NCI-H2196 treated with DMSO at 0.1 percent for 48 hours (cell line): Measurements from ENCODE around the gene CERKL.
"Not testable (repeated sequence)": the region's sequence is repeated elsewhere in the genome, so short reads cannot be mapped to it uniquely, and the experiment has no call there.

Experiments
- DNase-seq: peaks from one replicate; lab custom pipeline; 2025; ENCODE audit not compliant: unreplicated experiment; lab: John Stamatoyannopoulos, UW

Gene CERKL, protein sequence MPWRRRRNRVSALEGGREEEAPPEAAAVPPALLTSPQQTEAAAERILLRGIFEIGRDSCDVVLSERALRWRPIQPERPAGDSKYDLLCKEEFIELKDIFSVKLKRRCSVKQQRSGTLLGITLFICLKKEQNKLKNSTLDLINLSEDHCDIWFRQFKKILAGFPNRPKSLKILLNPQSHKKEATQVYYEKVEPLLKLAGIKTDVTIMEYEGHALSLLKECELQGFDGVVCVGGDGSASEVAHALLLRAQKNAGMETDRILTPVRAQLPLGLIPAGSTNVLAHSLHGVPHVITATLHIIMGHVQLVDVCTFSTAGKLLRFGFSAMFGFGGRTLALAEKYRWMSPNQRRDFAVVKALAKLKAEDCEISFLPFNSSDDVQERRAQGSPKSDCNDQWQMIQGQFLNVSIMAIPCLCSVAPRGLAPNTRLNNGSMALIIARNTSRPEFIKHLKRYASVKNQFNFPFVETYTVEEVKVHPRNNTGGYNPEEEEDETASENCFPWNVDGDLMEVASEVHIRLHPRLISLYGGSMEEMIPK

DNA sequence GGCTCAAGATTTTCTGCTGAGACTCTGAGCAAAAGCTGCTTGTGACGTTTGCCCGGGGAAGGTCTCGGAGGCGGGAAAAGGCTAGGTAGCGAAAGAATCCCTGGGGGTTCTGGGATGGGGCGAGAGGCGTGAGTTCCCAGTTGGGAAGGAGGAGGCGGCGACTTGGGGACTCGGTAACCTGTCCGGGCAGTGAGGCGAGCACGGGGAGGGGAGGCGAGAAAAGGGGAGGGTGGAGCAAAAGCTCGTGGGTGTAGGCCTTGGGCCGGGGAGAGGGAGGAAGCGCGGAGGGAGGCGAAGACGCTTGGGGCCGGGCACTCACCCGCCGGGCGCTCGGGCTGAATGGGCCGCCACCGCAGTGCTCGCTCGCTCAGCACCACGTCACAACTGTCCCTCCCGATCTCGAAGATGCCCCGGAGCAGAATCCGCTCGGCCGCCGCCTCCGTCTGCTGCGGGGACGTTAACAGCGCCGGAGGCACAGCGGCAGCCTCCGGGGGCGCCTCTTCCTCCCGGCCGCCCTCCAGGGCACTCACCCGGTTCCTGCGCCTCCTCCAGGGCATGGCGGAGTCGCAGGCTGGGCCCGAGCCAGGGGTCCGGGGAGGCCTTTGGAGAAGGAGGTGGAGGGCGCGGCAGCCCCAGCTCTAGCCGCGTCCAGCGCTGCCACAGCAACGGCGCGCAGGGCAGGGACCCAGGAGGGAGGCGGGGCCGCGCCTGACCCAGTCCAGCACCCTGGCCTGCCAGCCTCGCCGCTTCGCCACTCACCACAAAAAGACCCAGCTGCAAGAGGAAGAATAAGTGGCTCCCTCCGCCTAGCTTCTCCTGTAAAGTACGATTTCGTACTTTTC, at the start of gene CERKL:
Gene CERKL (minus strand): TSS at position 656 of the 842 bp plus-strand sequence. CDS start 99 bp downstream, at position 557.
- no peak for DNase-seq

DNA sequence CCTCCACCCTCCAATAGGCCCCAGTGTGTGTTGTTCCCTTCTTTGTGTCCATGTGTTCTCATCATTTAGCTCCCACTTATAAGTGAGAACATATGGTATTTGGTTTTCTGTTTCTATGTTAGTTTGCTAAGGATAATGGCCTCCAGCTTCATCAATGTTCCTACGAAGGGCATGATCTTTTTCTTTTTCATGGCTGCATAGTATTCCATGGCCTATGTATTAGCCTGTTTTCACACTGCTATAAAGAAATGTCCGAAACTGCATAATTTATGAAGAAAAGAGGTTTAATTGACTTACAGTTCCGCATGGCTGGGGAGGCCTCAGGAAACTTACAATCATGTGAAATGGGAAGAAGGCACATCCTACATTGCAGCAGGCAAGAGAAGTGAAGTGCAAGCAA, 45.6 kb upstream of the CERKL start:
- DNase-seq = not testable (repeated sequence)

DNA sequence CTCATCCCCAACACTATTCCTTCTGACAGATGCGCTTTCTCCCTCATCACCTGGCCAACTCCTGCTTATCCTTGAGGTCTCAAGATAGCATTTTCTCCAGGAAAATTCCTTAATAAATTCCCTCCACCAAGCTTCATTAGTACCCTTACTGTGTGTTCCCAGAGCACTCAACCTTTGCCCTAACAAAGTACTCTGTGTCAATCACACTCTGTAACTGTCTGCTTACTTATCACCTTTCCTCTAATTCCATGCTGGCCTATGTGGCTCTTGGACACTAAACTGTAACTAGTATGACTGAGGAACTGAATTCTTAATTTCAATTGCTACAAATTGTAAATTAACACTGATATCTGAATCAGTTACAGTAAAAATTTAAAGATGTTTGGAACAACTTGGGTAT, 41.3 kb upstream of the CERKL start:
- DNase-seq = no peak

DNA sequence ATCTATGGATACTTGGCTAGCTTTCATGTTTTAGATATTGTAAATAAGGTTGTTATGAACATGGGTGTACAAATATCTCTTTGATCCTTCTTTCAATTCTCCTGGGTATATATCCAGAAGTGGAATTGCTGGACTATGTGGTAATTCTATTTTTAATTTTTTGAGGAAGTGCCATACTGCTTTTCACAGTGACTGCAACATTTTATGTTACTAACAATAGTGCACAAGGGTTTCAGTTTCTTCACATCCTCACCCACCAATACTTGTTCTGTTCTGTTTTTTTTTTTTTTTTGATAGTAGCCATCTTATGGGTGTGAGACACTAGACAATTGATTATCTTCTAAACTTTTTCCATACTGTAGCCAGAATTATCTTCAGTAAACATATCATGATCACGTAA, 40.7 kb upstream of the CERKL start:
- no peak for DNase-seq

DNA sequence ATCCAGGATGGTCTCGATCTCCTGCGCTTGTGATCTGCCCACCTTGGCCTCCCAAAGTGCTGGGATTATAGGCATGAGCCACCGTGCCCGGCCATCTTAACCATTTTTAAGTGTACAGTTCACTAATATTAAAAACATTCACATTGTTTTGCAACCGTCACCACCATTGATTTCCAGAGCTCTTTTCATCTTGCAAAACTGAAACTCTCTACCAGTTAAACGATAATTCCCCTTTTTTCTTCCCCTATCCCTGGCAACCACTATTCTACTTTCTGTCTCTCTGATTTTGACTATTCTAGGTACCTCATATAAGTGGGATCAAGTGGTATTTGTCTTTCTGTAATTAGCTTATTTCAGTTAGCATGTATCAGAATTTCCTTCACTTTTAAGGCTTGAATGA, 40.2 kb upstream of the CERKL start:
- DNase-seq = no peak

DNA sequence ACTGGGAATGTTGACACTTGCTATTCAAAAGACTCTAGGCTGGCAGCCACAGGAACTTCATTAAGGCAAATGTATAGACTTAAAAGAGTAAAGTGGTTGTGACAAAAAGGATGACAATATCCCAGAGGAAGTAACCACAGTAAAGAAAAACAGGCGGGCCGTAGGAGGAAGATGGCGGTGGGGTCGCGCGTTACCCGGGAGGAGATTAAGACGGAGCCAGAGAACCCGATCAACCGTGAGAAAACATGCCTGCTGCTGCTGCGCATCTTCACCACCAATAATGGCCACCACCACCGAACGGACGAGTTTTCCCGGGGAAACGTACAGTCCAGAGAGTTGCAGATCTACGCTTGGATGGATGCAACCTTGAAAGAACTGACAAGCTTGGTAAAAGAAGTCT, 37.4 kb upstream of the CERKL start:
- no peak for DNase-seq

DNA sequence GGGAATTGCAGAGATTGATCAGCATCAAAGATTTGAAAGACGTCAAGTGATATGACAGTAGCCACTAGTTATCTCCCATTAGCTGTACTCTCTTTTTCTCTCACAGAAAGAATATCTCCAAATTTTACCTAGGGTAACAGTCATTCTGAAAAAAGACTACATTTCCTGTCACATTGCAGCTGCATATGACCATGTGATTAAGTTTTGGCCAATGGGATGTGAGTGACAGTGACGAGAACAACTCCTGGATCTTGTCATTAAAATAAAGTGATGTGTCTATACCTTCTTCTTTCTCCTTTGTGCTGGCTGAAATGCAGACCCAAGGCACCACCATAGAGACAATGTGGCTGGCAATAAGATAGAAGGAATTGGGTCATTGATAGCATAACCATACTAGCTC, 34.0 kb upstream of the CERKL start:
- DNase-seq = no peak

DNA sequence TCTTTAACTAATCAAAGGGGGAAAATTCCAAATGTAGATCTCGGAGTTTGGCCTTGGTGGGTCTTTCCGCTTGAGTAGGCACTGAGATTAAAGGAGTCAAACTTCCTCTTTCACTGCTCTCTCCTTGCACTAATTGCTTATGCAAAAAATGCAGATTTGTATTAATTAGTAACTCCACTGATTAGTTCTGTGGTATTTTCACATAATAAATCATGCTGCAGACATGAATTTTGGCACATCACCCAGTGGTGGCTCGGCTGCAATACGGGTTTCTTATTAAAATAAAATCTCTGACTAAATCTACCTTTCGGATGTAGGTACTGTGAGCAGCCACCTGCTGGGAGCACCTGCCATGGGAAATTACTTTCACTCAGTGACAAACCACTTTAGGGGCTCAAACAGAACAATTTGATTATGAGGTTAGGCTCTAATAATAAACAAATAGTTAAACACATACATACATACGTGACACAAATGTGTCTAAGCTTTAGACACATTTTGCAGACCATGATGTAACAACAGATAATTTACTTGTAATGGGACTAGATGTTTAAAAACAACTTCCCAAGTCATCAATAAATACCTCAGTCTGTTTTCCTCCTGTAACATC, 29.8 kb upstream of the CERKL start:
- DNase-seq = no peak

DNA sequence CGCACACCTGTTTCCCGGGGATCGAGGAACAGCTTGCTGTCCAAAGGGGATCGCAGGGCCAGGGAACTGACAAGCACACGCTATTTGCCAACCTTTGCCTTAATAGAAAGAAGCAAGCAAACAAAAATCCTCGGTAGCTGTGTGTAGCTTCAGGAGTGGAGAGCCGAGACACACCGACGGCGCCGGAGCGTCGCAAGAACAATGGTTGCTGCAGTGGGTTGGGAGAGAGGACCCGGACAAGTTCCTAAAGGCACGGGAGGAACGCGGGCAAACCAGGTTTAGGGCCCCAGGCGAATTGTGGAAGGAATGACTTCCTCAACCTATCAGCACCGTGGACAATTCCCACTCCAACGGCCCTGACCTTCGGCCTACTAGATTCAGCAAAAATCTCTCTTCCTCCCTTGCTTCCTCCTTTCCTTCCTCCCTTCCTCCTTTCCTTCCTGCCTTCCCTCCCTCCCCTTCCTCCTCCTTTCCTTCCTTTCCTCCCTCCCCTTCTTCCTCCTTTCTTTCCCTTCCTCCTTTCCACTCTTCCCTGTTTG, 28.3 kb upstream of the CERKL start:
- DNase-seq = no peak

DNA sequence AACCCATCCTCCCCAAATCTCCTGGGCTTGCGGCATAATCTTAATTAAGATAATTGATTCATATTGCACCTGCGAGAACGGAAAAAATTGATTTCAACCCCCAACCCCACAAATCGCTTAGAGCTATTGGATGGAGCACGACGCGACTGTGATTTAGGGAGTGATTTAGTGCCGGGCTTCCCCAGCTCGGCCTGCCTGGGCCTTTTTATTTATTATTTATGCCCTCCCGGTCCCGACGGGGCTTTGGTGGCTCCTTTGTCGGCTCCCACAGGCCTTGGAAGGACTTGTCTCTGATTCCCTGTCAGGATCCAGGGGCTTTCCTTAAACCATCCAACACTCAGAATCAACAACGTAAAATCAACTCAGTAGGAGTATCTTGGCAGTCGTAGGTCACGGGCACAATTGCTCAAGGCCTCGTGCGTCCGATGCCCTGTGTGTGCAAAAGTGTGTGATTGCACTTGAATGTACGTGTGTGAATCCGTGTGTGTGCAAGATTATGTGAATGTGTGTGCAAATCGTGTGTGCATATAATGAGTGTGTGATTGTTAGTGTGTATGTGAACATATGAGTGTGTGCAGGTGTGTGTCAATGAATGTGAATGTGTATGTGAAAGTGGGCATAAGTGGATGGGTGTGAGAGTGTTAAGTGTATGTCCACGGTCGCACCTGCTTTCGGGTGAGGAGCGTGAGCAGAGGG, 27.7 kb upstream of the CERKL start:
- DNase-seq = no peak

DNA sequence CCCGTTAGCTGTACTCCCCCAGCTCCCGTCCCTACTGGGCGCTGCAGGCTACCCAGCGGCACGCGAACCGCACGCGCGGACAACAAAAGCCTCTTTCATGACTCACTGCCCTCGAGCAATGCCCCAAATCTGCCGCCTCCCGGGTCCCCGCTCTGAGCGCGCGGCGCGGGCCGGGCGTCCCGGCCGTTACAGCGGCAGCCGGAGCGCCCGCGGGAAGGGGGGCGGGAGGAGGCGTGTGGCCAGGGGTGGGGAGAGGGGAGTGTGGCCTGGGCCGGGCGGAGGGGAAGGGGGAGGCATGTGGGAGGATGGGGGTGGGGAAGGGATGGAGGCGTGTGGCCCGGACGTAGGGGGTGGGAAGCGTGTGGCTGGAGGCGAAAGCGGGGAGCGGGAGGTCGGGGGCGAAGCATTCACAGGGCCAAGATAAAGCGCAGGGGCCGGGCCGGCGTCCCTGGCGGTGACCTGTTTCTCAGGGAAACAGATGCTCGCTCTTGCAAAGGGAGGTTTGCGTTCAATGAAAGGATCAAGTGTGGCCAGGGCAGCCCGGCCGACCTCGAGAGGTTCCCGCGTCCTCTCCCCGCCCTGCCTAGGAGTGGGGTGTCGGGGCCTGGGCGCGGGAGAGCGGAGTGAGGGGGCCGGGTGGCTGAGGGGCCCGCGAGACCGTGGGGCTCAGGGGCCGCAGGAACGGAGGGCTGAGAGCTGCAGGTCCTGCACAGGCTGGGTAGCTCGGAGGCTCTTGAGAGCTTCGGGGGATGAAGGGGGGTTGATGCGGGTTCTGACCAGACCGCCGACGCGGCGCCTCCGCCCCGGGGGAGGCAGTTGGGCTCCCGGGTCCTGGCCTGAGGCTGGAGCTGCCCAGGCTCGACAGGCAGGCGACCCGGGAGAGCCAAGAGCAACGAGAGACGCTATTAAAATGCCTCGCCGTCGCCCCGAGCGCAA, 26.9 kb upstream of the CERKL start:
- DNase-seq = no peak

DNA sequence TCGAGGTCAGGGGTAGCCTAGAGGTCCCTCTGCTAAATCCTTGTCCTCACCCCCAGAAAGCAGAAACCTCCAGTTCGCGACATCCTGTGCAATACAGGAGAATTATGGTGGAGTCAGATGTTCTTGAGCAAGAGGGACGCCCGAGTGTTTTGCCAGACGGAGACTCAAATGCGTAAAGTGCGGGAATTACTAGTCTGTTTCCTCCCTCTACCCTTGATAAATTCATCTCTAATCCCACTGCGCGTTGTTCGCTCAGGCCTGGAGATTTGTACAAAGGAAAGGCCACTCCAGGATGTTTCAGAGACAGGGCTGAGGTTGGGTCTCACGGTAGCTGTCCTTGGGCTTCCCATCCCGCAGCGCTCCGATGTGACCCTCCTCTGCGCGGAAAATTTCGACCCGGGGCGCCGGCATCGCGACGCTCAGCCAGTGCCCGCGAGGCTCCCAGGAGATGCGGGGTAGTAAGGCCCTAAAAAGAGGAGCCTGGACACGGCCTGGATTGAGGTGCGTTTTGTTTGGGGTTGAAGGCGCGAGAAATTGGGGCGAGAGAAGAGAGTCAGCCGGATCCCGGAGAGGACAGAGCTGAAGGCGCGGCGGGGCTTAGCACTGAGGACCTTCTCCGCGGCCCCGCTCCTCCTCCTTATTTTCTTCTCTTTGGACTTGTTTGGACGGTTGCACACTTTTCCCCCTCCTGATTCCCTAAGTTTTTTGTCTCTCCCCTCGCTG, 26.1 kb upstream of the CERKL start:
- DNase-seq = no peak

DNA sequence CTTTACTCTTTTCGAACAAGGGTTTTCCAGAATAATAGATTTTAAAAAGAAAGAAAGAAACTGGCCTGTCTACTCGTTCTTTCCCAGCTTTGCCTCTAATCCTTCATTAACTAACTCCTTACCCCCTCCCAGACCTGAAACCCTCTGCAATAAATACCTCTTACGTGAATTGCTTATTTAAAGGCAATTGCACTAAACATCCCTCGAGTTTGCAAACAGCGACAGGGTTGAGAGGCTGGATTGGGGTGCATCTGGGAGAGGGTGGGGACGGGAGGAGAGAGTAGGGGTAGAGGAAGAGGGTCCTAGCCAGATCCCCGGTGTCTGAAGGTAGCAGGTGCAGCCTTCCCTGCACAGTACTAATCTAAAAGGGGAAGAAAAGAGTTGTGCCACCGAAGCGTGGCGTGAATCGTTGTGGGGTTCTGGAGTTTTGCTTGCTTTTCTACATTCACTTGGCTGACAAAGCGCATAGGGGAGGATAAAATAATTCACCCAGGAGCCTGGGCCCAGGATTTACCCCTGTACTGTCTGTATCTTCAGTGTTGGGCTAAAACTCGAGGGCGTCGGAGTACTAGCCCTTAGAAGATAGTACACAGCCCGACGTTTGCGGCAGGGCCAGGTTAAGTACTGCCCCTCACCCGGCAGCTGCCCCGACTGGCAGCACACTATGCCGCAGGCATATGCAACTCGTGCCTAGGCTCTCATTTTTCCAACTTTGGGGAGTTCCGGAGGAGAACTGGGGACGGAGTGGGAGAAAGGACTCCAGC, 25.3 kb upstream of the CERKL start:
- DNase-seq = no peak

DNA sequence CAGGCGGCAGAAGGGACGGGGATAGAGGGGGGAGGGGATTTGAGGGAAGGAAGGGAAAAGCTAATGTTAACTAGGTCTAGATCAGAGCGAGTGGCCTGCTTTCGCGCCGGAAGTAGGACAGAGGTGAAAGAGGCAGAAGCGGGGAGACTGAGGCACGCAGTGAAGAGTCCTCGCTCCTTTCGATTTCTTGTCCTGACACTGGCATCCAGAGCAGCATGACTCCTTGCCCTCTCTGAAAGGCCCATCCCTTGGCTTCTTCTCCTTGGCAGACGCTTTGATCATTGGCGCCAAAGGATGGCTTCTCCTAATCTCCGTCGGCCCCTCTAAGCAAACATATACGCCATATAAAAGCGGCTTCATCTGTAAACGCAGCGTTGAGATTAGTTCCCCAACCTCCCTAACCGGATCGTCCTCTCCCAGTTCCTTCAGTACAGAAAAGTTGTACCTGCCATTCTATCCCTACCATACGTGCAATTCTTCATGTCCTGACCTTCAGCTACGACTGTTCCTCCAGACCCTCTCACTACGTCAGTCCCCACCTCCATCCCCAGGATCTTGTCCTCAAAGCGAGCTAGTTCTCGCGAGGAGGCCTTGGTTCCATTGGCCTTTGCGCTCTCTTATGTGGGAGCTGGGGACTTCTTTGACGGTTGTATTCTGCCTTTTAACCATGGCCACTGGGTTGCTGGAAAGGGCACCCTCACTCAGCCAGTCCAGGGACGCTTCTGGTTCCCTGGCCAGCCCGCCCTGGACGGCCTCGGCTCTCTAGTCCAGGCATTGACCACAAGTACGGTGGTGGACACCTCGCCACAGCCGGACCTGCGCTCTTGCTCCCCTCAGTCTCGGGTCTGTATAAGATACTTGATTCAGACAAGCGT, 24.3 kb upstream of the CERKL start:
- DNase-seq = no peak

DNA sequence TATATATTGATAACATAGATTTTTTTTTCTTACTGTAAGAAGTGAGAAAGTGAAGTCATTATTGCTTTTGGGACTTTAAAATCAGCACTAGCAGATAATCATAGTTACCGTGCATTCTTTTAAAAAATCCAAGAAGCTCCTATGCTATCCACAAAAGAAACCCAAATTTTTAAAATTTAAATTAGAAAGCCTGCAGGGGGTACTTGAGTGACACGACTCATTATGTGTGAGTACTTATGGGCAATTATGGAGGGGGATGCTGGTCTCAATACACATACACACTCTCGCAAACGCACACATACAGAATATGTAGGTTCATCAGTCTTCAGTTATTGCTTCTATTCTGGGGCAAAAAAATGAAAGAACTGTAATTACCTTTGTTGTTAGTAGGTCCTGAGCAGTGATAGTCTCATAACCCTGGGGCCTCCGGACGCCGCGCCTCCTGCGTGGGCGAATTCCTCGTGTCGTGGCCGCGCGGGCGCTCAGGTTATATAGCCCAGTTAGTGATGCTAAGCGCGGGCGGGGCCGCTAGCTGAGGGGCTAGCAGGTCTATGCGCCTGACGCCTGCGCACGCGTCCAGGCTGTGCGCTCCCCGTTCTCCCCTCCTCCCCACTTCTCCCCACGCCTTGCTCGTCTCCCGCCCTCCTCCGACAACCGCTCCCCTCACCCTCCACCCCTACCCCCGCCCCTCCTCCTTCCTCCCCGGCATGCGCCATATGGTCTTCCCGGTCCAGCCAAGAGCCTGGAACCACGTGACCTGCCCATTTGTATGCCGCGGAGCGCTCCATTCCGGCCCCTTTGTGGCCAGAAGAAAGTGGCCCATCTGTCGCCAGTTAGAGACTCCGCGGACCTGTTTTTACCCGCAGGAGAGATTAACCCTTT, 23.4 kb upstream of the CERKL start, which contains the start of gene NEUROD1:
Gene NEUROD1 (minus strand): TSS at position 463 of the 882 bp plus-strand sequence. CDS start 1,657 bp downstream, outside the sequence.
- no peak for DNase-seq

DNA sequence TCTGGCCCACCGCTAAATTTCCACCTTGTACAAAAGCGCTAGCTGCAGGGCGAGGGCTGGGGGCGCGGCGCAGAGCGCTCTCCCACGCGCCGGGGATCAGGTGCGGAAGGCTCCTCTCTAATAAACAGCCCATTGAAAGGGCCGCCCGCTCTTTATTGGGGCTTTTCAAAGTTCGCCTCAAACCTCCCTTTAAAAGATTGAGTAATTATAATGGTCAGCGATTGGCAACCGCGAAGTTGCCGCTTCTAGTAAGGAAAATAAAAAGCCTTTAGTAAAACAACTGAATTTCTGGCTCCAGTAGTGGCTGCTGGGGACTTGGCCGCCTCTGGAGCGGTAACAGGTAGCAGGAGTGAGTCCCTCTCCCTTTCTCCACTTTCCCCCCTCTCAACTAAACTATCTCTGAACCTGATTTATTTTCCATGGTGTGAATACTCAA, 22.7 kb upstream of the CERKL start:
- DNase-seq = no peak
